SKM-1 treated with dmso at 0.1 percent for 144 hours (cell line): ENCODE results near the gene GPR152.
"Not testable (repeated sequence)": the region's sequence is repeated elsewhere in the genome, so short reads cannot be mapped to it uniquely, and the experiment has no call there.

ENCODE experiments used
- DNase-seq: peaks from one replicate; lab custom pipeline; 2025; ENCODE audit not compliant: unreplicated experiment; lab: John Stamatoyannopoulos, UW

Gene GPR152

DNA sequence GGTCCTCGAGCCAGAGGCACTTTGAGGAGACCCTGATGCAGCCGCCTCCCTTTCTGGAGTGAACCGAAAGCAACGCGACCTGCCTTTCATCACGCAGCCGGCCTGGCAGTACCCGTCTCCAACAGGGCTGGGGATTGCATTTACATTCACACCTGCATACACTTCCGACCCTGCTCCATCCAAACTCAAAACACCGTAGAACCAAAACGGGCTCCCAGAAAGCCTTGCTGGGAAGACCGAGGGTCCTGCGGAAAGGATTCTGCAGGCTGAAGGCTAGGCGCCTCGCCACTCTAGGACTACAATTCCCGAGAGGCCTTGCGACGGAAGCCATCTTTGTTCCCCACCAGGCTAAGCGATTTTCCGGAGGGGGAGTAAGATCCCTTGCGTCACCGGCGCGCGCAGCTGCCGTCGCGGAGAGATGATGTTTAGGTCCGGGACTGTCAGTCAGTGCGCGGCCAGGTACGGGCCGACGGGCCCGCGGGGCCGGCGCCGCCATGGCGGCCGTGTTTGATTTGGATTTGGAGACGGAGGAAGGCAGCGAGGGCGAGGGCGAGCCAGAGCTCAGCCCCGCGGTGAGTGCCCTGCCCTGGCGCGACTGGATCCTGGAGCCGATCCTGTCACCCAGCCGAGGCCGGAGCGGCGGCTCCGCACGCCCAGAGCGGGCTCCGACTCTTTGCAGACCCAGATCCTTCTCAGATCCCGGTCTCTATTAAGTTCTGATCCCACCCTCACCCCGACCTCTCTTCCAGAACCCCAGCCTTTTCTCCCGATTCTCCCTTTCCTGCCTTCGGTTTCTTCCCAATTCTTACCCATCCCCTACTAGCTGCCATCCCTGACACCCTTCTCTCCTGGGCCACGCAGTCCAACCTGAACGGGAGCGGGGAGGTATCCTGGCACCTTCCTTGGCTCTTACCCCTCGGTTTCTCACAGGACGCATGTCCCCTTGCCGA, 24.2 kb downstream of the GPR152 start, which contains the start of gene RPS6KB2:
Gene RPS6KB2, plus strand, starts transcription at position 443 of the 950 bp plus-strand sequence. Its CDS starts 52 bp downstream, at position 495.
- peak; percentile 93 for DNase-seq

DNA sequence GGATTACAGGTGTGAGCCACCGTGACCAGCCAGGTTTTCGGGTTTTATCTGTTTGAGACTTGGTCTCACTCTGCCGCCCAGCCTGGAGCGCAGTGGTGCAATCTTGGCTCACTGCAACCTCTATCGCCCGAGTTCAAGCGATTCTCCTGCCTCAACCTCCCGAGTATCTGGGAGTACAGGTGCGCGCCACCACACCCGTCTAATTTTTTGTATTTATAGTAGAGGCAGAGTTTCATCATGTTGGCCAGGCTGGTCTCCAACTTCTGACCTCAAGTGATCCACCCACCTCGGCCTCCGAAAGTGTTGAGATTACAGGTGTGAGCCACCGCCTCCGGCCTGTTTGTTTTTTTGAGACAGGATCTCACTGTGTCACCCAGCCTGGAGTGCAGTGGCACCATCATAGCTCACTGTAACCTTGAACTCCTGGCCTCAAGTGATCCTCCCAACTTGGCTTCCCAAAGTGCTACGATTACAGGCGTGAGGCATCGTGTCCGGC, 25.1 kb downstream of the GPR152 start:
- DNase-seq, result not testable (repeated sequence)

DNA sequence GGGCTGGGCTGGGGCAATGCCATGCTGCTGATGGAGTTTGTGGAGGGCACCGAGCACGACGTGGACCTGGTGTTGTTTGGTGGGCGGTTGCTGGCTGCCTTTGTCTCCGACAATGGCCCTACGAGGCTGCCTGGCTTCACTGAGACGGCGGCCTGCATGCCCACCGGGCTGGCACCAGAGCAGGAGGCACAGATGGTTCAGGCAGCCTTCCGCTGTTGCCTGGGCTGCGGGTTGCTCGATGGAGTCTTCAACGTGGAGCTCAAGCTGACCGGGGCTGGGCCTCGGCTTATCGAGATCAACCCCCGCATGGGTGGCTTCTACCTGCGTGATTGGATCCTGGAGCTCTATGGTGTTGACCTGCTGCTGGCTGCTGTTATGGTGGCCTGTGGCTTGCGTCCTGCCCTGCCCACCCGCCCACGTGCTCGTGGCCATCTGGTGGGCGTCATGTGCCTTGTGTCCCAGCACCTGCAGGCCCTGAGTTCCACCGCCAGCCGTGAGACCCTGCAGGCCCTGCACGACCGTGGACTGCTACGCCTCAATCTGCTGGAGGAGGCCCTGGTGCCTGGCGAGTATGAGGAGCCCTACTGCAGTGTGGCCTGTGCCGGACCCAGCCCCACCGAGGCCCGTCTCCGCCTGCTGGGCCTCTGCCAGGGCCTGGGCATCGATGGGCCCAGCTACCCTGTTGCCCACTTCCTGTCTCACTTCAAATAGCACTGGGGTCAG, 28.5 kb downstream of the GPR152 start:
- no peak for DNase-seq

DNA sequence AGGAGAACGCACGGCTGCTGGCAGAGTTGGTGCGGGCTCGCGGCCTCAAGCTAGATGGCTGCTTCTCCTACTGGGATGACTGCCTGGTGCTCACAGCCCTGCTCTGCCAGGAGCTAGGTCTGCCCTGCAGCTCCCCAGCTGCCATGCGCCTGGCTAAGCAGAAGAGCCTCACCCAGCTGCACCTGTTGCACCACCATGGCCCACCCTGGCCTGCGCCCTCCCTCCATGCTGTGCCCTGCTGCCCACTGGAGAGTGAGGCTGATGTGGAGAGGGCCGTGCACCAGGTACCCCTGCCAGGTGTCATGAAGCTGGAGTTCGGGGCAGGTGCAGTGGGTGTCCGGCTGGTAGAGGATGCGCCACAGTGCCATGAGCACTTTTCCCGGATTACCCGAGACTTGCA, 29.1 kb downstream of the GPR152 start:
- DNase-seq, result no peak

DNA sequence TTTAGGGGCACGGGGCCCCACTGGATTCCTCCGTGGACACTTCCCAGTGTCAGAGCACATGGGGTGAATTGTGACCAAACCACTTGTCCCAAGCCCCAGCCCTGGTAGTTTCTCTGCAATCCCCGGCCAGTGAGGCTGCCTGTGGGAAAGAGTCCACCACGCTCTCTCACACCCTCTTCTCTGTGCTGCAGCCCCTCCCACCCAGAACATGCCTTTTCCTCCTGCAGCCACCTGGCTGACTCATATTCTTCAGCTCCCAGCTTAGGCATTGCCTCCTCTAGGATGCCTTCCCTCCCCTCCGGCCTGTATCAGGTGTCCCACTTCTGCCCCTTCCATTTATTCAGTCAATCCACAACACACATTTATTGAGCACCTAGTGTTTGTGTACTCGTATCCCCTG, 29.6 kb downstream of the GPR152 start:
- no peak for DNase-seq

DNA sequence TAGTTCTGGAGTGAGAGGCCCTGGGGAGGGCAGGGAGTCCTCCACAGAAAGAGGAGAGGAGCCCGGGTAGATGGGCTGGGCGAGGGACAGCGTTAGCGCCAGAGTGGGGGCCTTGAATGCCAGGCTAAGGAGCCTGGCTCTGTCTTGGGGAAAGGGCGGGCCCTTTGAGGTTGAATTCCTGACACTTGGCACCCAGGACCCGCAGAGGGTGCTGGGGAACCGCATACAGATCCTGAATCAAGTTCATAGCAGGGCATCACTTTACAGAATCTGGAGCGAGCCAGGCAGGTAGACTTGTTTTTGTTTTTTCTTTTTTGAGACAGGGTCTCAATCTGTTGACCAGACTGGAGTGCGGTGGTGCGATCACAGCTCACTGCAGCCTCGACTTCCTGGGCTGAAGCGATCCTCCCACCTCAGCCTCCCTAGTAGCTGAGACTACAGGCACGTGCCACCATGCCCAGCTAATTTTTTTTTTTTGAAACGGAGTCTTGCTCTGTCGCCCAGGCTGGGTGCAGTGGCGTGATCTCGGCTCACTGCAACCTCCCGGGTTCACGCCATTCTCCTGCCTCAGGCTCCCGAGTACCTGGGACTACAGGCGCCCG, 31.0 kb downstream of the GPR152 start:
- DNase-seq, result no peak

DNA sequence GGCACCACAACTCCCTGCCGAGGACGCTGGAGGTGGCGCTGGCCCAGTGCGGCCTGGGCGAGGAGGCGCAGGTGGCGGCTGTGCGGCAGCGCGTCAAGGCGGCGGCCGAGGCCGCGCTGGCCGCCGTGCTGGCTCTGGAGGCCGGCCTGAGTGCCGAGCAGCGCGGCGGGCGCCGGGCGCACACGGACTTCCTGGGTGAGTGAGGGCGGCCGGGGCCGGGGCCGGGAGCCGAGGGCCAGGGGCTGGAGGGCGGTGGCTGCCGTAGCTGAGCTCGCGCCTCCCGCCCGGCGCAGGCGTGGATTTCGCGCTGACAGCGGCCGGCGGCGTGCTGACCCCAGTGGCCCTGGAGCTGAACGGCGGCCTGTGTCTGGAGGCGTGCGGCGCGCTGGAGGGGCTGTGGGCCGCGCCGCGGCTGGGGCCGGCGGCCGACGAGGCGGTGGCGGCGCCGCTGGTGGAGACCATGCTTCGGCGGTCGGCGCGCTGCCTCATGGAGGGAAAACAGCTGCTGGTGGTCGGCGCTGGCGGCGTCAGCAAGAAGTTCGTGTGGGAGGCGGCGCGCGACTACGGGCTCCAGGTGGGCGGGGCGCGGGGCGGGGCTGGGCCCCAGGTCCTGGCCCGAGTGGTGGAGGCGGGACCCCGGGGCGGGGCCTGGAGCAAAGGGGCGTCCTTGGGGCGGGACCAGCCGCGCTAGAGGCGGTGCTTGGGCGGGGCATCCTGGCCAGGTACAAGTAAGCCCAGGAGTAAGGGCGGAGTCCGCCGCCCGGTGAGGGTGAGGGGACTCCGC, 31.7 kb downstream of the GPR152 start:
- DNase-seq, result peak; percentile 68

DNA sequence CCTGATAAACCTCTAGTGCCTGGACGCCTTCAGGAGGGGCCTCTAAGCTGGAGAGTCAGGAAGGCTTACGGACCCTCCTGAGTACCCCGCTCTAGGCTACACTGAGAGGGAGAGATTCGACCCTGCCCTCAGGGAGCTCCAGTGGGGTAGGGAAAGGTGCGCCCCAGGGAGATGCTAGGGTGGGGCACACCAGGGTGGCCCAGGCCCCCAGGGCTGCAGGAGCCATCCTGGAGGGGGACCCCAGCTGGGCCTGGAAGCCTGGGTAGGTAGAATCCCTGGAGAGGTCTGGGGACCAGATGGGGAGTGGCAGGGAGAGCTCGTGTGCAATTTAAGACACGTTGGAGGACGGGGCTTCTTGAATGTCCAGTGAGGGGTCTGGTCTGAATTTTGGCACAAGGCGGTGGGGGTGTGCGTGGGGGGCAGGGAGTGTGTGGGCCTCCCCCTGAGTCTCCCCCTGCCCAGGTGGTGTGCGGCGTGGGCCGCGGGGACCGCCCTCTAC, 32.3 kb downstream of the GPR152 start:
- no peak for DNase-seq

DNA sequence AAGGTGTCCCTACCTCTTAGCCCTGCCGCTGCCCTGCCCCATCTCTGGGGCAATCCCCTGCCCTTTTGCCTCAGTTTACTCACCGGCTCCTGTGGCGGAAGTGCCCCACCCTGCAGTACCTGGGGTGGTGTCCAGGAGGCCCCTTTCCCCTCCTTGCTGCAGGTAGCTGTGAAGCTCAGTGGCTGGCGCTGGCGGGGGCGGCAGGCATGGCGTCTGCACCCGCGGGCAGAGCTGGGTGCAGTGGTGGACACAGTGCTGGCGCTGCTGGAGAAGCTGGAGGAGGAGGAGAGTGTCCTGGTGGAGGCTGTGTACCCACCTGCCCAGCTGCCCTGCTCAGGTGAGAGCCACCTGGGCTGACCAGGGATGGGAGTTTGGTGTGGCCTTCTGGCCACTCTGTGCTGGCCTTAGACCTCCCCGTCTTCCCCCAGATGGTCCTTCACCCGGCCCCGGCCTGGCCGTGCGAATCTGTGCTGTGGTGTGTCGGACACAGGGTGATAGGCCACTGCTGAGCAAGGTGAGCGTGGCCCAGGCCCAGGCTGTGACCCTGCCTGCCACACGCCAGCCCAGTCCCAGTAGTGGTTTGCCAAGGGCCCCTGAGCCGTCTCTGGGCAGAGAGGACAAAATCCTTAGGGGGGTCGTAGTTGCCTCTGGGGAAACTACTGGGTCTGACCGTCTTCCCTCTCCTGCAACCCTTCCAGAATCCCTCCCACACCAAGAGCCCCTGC, 33.0 kb downstream of the GPR152 start:
- no peak for DNase-seq

DNA sequence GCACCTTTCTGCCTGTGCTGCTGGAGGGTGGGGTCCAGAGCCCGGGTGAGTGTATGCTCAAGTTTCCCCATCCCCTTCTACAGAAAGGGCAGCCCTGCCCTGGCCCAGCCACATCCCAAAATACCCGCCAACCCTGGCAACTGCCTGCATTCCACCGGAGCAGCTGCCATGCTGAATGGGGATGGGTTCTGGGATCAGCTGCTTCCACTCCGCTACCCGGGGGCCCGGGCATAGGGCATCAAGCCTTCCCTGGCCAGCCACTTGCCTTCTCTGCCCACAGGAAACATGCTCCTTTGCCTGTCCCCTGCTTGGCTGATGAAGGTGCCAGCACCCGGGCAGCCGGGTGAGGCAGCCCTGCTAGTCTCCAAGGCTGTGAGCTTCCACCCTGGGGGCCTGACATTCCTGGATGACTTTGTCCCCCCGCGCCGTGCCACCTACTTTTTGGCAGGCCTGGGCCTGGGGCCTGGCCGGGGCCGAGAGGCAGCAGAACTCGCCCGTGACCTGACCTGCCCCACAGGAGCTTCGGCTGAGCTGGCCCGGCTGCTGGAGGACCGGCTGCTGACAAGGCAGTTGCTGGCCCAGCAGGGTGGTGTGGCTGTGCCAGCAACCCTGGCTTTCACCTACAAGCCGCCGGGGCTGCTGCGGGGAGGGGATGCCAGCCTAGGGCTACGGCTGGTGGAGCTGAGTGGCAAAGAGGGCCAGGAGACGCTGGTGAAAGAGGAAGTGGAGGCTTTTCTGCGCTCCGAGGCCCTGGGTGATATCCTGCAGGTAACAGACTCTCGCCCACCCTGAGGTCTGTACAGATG, 33.9 kb downstream of the GPR152 start:
- DNase-seq, result no peak

DNA sequence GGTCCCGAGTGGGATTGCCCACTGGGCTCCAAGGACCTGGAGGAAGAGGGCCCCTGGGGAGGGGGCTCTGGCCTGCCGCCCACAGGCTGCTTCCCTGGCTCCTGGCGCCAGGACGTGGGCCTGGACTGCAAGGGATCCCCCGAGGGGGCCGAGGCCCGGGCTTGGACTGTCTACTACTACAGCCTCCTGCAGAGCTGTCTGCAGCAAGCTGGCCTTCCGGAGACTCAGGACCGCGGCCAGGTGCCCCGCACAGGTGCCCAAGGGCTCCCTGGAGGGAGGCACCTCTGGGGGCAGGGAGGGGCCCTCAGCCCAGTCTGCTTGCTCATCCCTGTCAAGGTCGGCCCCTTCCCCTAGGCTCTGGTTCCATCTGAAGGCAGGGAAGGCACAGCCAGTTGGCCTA, 35.1 kb downstream of the GPR152 start:
- no peak for DNase-seq

DNA sequence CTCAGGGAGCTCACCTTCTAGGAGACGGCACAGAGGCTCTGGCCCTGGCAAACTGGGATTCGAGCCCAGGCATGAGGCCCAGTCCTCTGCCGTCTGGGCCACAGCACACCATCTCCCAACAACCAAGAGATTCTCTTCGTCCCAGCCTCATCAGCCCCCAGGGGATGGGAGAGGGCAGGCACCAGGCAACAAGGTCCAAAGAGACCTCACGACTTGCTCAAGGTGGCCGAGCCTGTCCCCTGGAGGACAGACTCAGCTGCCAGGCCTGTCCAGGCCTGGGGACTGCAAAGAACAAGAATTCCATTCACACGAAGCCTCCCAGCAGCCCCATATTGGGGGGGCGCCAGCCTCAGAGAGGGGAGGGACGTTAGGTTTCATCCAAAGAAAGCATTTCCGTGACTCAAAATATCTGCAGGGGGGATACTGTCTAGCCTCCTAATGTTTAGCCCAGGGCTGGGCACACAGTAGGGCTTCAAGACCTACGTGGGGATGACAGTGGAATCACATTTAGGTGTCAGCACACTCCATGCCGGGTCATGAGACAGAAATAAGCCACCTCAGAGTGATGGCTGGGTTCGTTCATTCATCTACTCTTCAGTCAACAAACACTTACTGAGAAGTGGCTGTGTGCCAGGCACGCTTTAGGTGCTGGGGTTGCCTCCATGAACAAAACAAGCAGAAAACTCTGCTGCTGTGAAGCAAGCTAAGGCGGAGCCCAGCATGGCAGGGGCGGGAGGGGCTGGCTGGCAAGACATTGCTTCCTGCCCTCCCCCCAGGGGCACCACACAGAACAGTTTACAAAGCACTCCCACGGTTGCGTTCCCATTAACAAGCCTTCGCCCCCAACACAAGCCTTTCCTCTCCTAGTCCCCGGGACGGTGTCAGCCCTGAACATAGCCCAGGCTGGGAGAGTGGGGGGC, 35.9 kb downstream of the GPR152 start:
- DNase-seq, result no peak

DNA sequence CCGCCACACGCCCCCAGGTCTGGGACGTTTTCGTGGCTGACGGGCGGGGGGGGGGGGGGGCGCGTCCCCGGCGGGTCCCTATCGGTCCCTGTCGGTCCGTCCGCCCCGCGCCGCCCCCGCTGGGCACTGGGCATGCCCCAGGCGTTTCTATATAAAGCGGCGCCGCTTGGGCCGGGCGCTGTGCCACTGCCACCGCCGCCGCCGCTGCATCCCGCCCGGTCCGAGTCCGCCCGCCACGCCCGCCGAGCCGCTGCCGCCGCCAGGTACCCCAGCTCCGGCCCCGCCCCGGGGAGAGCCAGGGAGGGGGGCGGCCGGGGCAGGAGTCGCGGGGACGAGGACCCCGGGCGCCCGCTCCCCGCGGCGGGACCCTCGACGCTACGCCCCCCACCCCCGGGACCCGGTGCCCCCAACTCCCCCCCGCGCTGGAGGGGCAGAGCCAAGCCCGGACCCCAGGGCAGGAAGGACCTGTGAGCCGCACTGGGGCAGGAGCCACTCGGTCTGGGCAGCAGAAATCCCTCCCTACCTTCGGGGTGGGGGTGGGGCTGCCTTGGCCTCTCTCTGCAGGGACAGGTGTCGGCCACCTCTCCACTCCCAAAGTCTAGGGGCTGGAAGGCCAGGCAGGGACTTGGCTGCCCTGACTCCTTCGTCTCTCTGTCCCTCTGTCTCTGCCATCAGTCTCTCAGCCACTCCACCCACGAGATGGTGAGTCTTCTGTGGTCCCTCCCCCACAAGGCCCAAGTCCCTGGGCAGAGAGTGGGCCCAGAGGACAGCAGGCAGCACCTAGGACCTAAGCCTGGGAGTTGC, 36.8 kb downstream of the GPR152 start, which contains the start of gene CARNS1:
Gene CARNS1, plus strand, starts transcription at position 178 of the 804 bp plus-strand sequence. Its CDS starts 522 bp downstream, at position 700.
- no peak for DNase-seq

DNA sequence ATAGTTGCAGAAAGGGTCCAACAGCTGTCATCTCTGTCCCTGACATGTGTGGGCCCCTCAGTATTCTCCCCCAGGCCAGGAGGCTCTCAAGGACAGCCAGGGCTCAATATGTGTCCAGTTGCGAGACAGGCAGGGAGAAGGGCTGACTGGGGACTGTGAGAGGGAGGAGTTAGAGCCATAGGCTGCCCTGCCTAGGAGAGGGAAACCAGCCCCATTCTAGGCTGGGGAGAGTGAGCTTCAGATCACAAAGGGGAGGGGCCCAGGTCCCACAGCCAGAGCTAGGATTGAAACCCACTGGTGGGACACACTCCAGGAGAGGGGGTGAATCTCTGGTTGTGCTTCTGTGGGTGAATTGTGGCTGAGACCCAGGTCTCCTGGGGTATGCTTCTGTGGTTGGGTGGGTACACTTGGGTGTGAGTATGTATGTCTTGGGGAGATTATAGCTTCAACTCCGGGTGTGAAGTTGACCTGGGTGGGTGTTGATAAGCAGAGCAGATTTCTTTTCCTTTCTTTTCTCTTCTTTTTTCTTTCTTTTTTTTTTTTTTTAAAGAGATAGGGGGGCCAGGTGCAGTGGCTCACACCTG, 39.2 kb downstream of the GPR152 start:
- DNase-seq, result no peak

DNA sequence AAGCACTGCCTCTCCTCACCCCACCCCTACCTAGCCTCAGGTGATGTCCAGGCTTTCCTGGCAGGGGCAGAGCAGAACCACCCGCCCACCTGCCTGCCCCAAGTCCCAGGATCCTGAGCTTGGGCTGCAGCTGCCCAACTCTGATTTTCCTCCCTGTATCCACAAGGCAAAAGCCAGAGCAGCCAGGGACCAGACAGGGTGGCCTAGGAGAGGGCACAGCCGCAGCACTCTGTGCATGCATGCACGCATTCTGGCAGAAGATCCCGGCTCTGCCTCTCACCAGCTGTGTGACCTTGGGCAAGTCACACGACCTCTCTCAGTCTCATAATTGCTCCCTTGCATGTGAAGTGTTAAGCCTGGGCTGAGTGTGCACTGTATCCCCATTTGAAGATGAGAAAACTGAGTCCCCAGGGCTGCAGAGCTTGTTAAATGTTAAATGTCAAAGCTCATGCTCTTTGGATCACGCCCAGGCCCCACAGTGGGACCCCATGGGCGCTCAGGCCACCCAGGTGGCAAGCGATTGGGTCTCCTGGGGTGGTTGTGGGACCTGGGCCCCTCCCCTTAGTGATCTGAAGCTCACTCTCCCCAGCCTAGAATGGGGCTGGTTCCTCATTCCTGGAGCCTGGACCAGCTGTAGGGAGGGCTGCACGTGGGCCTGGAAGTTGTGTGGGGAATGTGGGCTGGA, 39.9 kb downstream of the GPR152 start:
- no peak for DNase-seq

DNA sequence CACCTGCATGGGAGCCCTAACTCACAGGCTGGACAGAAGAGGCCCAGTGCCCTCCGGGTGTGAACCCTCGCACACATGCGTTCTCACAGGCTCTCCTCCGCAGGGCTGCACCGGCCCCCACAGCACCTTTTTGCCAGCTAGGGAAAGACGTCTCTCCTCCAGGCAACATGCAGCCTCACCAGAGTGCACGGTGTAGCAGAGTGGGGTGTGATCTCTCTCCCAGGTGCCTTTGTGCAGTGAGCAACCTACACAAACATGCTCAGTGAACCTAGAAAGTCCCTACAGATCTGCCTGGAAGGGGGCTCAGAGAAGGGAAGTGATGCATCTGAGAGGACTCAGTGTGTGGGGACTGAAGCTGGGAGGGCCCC, 40.8 kb downstream of the GPR152 start:
- no peak for DNase-seq
